HFFc6 (cell line): ENCODE data around the gene GRIN3A. TPM values are rescaled to one million over a fixed set of nuclear protein-coding genes. Genes with fewer than 3 reads are reported as not detected.

ENCODE experiments used
- DNase-seq: peaks from one replicate; pipeline ENCODE4 v3.0.0-alpha.2; 2018
- H3K27ac Mint-ChIP-seq: 2 replicates; pipeline ENCODE4 v1.8.0; 2020; ENCODE audit warnings: mild to moderate bottlenecking, mixed read lengths
- H3K27me3 Mint-ChIP-seq: 2 replicates; pipeline ENCODE4 v1.8.0; 2021; ENCODE audit warnings: mild to moderate bottlenecking, moderate library complexity, mixed read lengths; ENCODE audit not compliant: insufficient read depth
- H3K36me3 Mint-ChIP-seq: 2 replicates; pipeline ENCODE4 v1.8.0; 2021; ENCODE audit warnings: low read depth, mixed read lengths
- H3K4me1 Mint-ChIP-seq: 2 replicates; pipeline ENCODE4 v1.8.0; 2020; ENCODE audit warnings: low read depth, mixed read lengths
- H3K4me3 Mint-ChIP-seq: 2 replicates; pipeline ENCODE4 v1.8.0; 2020; ENCODE audit warnings: mild to moderate bottlenecking, moderate library complexity, mixed read lengths
- H3K9me3 Mint-ChIP-seq: 2 replicates; pipeline ENCODE4 v1.8.0; 2020; ENCODE audit warnings: mild to moderate bottlenecking, mixed read lengths
- total RNA-seq, 6 experiments: library from RNA; stranded (reverse); fragmentation: NEBNext Ultra II Directional; extraction: Animal tissue kit (Norgen Biotek cat#: 25700); gene quantifications; 2 replicates in 1 of 6; 3 replicates in 5 of 6; pipeline ENCODE4 v1.2.3, GENCODE V29; 2021
- TF ChIP-seq, protein P1 (sequence below): fragments of 200-600 bp; sonication (generic); IDR thresholded peaks from 2 replicates; pipeline ENCODE4 v1.5.0; 2021; ENCODE audit warnings: antibody characterized with exemption, mild to moderate bottlenecking

The GRIN3A gene
- total RNA-seq, 6 experiments from 2014 or later: not detected

DNA sequence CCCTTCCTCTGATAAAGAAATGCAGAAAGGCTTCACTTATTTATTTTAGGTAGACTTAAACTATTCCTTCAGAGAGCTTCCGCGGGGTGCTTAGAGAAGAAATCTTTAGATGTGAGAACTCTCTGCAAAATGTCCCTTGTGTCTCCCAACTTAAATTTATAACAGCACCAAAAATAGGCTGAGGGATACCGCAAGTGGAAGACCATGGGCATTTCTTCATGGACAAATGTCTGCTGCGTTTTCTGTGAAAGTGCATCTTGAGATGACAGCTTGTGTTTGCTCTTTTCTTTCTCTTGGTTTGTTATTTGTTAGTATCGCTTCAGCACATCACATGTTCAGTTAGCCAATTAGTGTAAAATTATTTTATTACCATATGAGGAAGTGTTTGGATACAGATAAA is 15.3 kb upstream of the GRIN3A start:
- Mint-ChIP-seq H3K4me1 (no peaks in the 10 kb centered on the region), H3K4me3 (no peak overlapping the region), H3K27ac (no peak overlapping the region), H3K36me3 (no peaks in the 10 kb centered on the region), H3K27me3 (no peaks in the 10 kb centered on the region), H3K9me3 (peaks cover 17% of the 10 kb centered on the region)
- TF ChIP-seq, protein P1, sequence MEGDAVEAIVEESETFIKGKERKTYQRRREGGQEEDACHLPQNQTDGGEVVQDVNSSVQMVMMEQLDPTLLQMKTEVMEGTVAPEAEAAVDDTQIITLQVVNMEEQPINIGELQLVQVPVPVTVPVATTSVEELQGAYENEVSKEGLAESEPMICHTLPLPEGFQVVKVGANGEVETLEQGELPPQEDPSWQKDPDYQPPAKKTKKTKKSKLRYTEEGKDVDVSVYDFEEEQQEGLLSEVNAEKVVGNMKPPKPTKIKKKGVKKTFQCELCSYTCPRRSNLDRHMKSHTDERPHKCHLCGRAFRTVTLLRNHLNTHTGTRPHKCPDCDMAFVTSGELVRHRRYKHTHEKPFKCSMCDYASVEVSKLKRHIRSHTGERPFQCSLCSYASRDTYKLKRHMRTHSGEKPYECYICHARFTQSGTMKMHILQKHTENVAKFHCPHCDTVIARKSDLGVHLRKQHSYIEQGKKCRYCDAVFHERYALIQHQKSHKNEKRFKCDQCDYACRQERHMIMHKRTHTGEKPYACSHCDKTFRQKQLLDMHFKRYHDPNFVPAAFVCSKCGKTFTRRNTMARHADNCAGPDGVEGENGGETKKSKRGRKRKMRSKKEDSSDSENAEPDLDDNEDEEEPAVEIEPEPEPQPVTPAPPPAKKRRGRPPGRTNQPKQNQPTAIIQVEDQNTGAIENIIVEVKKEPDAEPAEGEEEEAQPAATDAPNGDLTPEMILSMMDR: no peak
- DNase-seq: no peak

GRCh38 chr9:101751895-101752294 is 13.4 kb upstream of the GRIN3A start:
- Mint-ChIP-seq H3K27me3 (no peaks in the 10 kb centered on the region), H3K36me3 (no peaks in the 10 kb centered on the region), H3K9me3 (peaks cover 22% of the 10 kb centered on the region), H3K4me3 (no peak overlapping the region), H3K27ac (no peak overlapping the region), H3K4me1 (no peaks in the 10 kb centered on the region)
- TF ChIP-seq, protein P1: no peak
- no peak for DNase-seq

DNA sequence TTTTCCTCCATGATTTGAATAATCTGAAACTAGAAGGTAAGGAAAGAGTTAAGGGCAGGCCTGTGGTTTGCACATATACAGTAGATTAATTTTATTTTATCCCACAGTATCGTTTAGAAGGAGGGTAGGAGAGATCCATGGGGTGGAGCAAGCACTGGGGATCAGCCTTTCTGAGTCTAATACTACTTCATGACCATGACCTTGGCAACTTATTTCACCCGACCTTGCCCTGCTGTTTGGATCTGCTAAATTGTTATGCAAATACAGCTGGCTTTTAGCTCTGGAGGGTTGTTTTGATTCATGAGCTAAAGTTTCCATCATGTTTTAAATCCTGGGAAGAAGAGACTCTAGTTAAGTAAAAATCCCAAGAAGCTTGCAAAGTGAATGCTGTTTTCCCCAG is 864 bp upstream of the GRIN3A start:
- H3K36me3 Mint-ChIP-seq: peaks cover 4% of the 10 kb centered on the region; the same call in 1 of the 2 replicates
- peaks cover 21% of the 10 kb centered on the region for H3K9me3 Mint-ChIP-seq
- H3K27me3 Mint-ChIP-seq: peaks cover 3% of the 10 kb centered on the region
- DNase-seq: no peak
- H3K4me3 Mint-ChIP-seq: no peak overlapping the region
- no peak overlapping the region for H3K27ac Mint-ChIP-seq
- TF ChIP-seq, protein P1: no peak
- no peaks in the 10 kb centered on the region for H3K4me1 Mint-ChIP-seq

- H3K4me1 Mint-ChIP-seq: no peaks in the 10 kb centered on the region
- peaks cover 3% of the 10 kb centered on the region for H3K27me3 Mint-ChIP-seq
- H3K9me3 Mint-ChIP-seq: peaks cover 21% of the 10 kb centered on the region
- TF ChIP-seq, protein P1: no peak
- H3K36me3 Mint-ChIP-seq: peaks cover 4% of the 10 kb centered on the region; the same call in 1 of the 2 replicates
- no peak overlapping the region for H3K4me3 Mint-ChIP-seq
- DNase-seq: no peak
- H3K27ac Mint-ChIP-seq: no peak overlapping the region
Observed at GRCh38 chr9:101737705-101738565, 512 bp downstream of the GRIN3A start.

DNA sequence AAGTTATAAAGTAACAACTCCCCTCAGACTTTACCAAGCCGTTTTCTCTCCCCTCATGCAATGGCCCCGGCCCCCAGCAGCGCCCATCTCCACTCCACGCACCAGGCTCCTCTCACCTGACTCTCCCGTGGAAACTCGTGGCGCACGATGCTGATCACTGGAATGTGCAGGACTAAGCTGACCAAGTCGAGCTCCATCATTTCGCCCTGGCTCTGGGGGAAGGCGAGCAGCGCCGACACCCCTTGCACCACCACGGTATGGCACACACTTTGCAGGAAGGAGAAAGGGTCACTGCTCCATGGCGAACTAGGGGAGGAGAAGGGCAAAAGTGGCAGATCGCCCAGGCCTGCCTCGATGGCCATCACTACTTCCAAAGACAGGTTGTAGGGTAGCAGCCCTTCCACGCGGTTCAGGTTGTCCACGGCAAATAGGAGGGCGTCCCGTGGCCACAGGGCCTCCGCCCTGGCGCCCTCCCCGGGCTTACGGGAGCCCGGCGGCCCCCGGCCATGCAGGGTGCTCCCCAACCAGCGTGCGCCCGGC is 1.2 kb downstream of the GRIN3A start:
- Mint-ChIP-seq H3K27ac (no peak overlapping the region), H3K9me3 (peaks cover 20% of the 10 kb centered on the region), H3K4me3 (no peak overlapping the region), H3K27me3 (peaks cover 3% of the 10 kb centered on the region), H3K36me3 (peaks cover 4% of the 10 kb centered on the region; the same call in 1 of the 2 replicates), H3K4me1 (no peaks in the 10 kb centered on the region)
- no peak for DNase-seq
- TF ChIP-seq, protein P1: no peak
